ENCODE measurements around the gene LTBP1. TPM values are rescaled to one million over a fixed set of nuclear protein-coding genes. Genes with fewer than 3 reads are reported as not detected.

Gene LTBP1
- total and polyA plus RNA-seq, 8 donors, result 11.0 to 134 (median 25.6) TPM

DNA sequence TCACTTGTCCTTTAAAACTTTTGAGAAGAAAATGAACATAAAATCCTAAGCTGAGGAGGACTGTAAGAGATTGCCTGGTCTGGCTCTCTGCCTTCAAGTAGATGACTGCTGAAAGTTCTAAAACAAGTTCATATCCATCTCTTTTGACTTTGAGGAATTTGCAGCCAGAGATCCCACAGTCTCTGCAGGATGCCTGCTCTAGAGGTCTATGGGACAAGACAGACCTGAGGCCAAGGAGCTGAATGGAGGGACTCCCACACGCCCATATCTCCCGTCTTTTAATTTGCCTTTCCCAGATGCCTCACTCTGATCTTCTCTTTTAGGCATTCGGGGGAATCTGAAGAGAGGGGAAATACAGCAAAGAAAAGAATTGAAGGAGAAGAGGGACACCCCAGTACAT is 273.8 kb downstream of the LTBP1 start:
- Histone ChIP-seq H3K27ac (peak overlapping the region in 2 of 5 donors; percentile 52 to 60), H3K27me3 (no peaks in the 10 kb centered on the region), H3K36me3 (peaks cover 0 to 7% (median 0%) of the 10 kb centered on the region in 4 donors)

DNA sequence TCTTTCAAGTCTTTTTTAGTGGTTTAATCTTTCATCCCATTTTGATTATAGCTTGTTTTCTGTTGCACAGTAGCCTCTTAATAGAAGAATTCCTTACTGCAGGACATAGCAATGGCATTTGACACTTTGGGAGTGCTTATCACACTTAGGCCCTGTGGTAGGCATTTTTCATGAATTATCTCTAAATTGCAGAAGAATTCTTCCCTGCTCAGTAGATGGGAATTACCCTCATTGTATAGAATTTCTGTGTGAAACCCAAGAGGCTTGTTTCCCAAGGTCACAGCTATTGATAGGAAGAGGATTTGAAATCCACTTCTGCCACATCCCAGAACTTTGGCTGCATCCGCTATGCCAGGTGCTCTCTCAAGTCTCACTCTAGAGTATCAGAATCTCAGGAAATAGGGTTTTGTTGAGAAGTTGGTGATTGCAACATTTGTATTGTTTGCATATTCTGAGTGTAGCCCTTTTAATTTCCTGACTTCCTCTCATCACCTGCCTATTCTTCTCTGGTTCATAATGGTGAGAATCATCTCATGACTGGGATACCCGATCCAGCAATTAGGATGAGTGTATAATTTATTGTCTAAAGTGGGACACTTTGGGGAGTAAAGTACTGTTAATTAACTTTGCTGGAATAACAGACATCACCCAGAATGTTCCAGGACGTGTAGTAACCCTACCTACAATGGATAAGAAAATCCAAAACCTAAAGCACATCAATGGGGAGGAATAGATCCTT is 274.5 kb downstream of the LTBP1 start:
- H3K27ac ChIP-seq, result peak overlapping the region in 2 of 5 donors; percentile 52 to 60
- H3K36me3 ChIP-seq, result peaks cover 0 to 7% (median 0%) of the 10 kb centered on the region in 4 donors
- DNase-seq, result no peak
- intact Hi-C loops (cut with DNase I; ENCODE audit: low total_unique reads), result no loop called here
- no peaks in the 10 kb centered on the region for H3K27me3 ChIP-seq
- H3K9me3 ChIP-seq, result no peaks in the 10 kb centered on the region
- peaks cover 0 to 26% (median 11%) of the 10 kb centered on the region in 4 donors for H3K4me1 ChIP-seq
- 82 to 91% (median 87%) methylated on average over 3 of the region's 3 CpGs for WGBS, 5 donors
- no peak overlapping the region for H3K4me3 ChIP-seq
- TF ChIP-seq EP300 (IDR thresholded peaks at IDR 0.05) (no peak), POLR2A (IDR thresholded peaks at IDR 0.05) (no peak), POLR2AphosphoS5 (IDR thresholded peaks at IDR 0.05) (no peak)
- TF ChIP-seq, protein P1, sequence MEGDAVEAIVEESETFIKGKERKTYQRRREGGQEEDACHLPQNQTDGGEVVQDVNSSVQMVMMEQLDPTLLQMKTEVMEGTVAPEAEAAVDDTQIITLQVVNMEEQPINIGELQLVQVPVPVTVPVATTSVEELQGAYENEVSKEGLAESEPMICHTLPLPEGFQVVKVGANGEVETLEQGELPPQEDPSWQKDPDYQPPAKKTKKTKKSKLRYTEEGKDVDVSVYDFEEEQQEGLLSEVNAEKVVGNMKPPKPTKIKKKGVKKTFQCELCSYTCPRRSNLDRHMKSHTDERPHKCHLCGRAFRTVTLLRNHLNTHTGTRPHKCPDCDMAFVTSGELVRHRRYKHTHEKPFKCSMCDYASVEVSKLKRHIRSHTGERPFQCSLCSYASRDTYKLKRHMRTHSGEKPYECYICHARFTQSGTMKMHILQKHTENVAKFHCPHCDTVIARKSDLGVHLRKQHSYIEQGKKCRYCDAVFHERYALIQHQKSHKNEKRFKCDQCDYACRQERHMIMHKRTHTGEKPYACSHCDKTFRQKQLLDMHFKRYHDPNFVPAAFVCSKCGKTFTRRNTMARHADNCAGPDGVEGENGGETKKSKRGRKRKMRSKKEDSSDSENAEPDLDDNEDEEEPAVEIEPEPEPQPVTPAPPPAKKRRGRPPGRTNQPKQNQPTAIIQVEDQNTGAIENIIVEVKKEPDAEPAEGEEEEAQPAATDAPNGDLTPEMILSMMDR (IDR thresholded peaks at IDR 0.05), result no peak

More for the DNA sequence above, 273.8 kb downstream of the LTBP1 start:
- Histone ChIP-seq H3K4me1 (peaks cover 0 to 33% (median 13%) of the 10 kb centered on the region in 4 donors), H3K4me3 (no peak overlapping the region), H3K9me3 (no peaks in the 10 kb centered on the region)
- intact Hi-C loops (cut with DNase I; ENCODE audit: low total_unique reads), result no loop called here
- WGBS, 5 donors, result 72 to 95% (median 89%) methylated on average over 3 of the region's 3 CpGs
- DNase-seq, result no peak
- TF ChIP-seq, protein P1 (IDR thresholded peaks at IDR 0.05), result no peak
- TF ChIP-seq EP300 (IDR thresholded peaks at IDR 0.05) (no peak), POLR2A (IDR thresholded peaks at IDR 0.05) (no peak)

DNA sequence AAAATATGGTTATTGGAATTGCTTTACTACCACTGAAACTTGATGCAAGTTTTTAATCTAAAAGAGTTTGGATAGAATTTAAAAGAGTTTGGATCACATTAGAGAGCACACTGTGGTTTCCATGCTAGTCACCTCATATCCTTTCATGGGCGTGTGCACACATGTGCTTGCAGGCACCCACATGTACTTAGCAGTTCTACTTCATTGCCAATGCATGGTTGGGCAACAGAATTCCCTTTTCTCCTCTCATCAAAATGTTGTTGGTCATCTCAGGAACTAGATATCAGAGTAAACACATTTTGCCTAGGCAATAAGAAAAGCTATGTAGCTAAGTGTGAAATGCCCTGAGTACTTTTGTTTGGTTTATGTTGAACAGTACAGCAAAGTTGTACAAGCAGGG is 275.6 kb downstream of the LTBP1 start:
- Histone ChIP-seq H3K9me3 (no peaks in the 10 kb centered on the region), H3K27me3 (no peaks in the 10 kb centered on the region), H3K36me3 (peaks cover 0 to 7% (median 0%) of the 10 kb centered on the region in 4 donors), H3K4me3 (no peak overlapping the region), H3K27ac (no peak overlapping the region), H3K4me1 (peaks cover 0 to 15% (median 5%) of the 10 kb centered on the region in 4 donors)
- intact Hi-C loops (cut with DNase I; ENCODE audit: low total_unique reads), result no loop called here
- 86 to 100% (median 91%) methylated on average over 1 of the region's 1 CpG for WGBS, 5 donors
- no peak for DNase-seq
- no peak for TF ChIP-seq POLR2A (IDR thresholded peaks at IDR 0.05)
- no peak for TF ChIP-seq EP300 (IDR thresholded peaks at IDR 0.05)
- TF ChIP-seq, protein P1 (IDR thresholded peaks at IDR 0.05), result no peak
- no peak for TF ChIP-seq POLR2AphosphoS5 (IDR thresholded peaks at IDR 0.05)

DNA sequence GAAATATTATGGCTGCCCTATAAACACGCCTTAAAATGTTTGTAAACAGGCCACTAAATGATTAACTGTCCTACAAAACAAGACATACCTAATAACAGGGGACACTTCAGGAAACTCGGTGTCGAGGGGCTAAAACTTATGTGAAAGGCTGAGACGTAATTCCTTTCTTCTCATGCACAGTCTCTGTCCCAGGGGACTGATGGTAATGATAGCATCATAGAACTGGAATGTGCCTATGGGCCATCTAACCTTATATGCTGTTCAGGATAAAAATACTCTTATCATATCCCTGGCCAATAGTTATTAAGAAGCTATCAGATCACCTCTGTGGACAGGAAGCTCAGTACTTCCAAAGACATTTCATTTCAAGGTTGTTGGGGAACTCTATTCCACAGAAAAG is 277.1 kb downstream of the LTBP1 start:
- H3K4me1 ChIP-seq, result peaks cover 0 to 12% (median 2%) of the 10 kb centered on the region in 4 donors
- 79 to 94% (median 90%) methylated on average over 4 of the region's 4 CpGs for WGBS, 5 donors
- H3K27ac ChIP-seq, result no peak overlapping the region
- H3K36me3 ChIP-seq, result peaks cover 0 to 7% (median 0%) of the 10 kb centered on the region in 4 donors
- no peaks in the 10 kb centered on the region for H3K9me3 ChIP-seq
- TF ChIP-seq EP300 (IDR thresholded peaks at IDR 0.05) (no peak), POLR2A (IDR thresholded peaks at IDR 0.05) (no peak), POLR2AphosphoS5 (IDR thresholded peaks at IDR 0.05) (no peak)
- TF ChIP-seq, protein P1 (IDR thresholded peaks at IDR 0.05), result no peak
- no peaks in the 10 kb centered on the region for H3K27me3 ChIP-seq
- intact Hi-C loops (cut with DNase I; ENCODE audit: low total_unique reads), result no loop called here
- no peak for DNase-seq
- H3K4me3 ChIP-seq, result no peak overlapping the region
